ENCODE measurements around the gene HMOX1.

Gene HMOX1

GRCh38 chr22:35381424-35382009, 621 bp downstream of the HMOX1 start:
- TF ChIP-seq, protein P1, sequence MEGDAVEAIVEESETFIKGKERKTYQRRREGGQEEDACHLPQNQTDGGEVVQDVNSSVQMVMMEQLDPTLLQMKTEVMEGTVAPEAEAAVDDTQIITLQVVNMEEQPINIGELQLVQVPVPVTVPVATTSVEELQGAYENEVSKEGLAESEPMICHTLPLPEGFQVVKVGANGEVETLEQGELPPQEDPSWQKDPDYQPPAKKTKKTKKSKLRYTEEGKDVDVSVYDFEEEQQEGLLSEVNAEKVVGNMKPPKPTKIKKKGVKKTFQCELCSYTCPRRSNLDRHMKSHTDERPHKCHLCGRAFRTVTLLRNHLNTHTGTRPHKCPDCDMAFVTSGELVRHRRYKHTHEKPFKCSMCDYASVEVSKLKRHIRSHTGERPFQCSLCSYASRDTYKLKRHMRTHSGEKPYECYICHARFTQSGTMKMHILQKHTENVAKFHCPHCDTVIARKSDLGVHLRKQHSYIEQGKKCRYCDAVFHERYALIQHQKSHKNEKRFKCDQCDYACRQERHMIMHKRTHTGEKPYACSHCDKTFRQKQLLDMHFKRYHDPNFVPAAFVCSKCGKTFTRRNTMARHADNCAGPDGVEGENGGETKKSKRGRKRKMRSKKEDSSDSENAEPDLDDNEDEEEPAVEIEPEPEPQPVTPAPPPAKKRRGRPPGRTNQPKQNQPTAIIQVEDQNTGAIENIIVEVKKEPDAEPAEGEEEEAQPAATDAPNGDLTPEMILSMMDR (IDR thresholded peaks at IDR 0.05; ENCODE audit: insufficient read depth, missing control alignments), result no peak
- DNase-seq (ENCODE audit: insufficient read length, low spot score) (no peak), FAIRE-seq (no peak)

DNA sequence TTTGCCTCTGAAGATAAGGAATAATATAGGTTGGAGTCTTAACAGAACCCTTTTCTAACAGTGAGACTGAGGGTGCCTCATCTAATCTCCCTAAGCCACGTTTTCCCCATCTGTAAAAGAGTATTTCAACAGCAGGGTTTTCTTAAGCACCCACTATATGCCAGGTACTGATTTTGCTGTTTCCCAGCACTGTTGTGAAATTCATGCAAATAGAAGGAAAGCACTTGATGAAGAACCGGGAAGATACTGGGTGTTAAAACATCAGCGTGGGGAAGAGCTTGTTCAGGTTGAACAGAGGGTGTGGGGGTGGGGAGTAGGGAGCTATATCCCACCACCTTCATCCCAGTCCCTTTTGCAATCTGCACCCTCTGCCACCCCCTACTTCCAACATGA, 2.8 kb downstream of the HMOX1 start:
- no peak for DNase-seq (ENCODE audit: insufficient read length, low spot score)
- FAIRE-seq, result no peak
- TF ChIP-seq, protein P1 (IDR thresholded peaks at IDR 0.05; ENCODE audit: insufficient read depth, missing control alignments), result no peak

GRCh38 chr22:35384527-35384926, 3.6 kb downstream of the HMOX1 start:
- TF ChIP-seq, protein P1 (IDR thresholded peaks at IDR 0.05; ENCODE audit: insufficient read depth, missing control alignments), result no peak
- DNase-seq (ENCODE audit: insufficient read length, low spot score) (no peak), FAIRE-seq (no peak)

DNA sequence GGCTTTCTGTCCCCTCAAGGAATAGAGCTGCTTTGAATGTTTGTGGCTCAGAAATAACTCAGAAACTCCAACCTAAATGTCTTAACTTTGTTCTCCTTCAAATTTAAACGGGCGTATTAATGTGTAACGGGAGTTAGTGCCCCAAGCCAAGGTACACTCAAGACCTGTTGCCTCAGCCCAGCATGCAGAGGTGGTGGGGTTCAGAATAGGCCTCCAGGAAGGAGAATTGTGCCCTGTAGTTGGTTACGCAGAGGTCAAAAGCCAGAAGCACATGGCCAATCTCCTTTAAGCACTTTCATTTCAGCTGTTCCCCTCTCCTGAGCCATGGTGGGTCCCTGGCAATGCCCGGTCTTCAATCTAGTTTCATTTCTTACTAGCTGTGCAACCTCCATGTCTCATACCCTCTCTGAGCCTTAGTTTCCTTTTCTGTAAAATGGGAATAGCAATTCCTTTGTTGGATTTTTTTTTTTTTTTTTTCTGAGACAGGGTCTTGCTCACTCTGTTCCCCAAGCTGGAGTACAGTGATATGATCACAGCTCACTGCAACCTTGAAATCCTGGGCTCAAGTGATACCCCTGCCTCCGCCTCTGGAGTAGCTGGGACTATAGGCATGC, 4.2 kb downstream of the HMOX1 start:
- TF ChIP-seq, protein P1 (IDR thresholded peaks at IDR 0.05; ENCODE audit: insufficient read depth, missing control alignments), result no peak
- no peak for FAIRE-seq
- DNase-seq (ENCODE audit: insufficient read length, low spot score), result no peak

DNA sequence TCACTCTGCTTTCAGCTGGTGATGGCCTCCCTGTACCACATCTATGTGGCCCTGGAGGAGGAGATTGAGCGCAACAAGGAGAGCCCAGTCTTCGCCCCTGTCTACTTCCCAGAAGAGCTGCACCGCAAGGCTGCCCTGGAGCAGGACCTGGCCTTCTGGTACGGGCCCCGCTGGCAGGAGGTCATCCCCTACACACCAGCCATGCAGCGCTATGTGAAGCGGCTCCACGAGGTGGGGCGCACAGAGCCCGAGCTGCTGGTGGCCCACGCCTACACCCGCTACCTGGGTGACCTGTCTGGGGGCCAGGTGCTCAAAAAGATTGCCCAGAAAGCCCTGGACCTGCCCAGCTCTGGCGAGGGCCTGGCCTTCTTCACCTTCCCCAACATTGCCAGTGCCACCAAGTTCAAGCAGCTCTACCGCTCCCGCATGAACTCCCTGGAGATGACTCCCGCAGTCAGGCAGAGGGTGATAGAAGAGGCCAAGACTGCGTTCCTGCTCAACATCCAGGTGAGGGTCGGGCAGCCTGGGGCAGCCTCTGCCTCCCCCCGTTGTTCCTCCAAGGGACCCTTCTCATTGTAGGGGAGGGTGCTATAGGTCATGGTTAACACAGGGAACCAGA, 5.9 kb downstream of the HMOX1 start:
- no peak for DNase-seq (ENCODE audit: insufficient read length, low spot score)
- FAIRE-seq, result no peak
- TF ChIP-seq, protein P1 (IDR thresholded peaks at IDR 0.05; ENCODE audit: insufficient read depth, missing control alignments), result no peak

DNA sequence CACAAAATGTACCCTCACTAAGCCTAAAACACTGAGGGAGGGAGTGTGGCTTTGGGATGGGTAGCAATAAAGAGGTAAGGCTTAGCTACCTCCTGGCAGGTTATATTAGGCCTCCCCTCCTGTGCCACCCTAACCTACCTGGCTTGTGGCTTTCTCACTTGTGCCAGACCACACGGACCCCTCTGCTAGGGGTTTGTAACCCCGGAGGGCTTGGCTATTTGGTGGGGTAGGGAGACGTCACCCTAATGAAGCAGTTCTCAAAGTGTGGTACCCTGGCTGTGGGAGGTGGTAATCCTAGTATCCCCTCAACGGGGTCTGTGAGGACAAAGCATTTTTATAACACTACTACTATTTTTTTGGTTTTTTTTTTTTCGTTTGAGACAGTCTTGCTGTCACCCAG, 10.0 kb downstream of the HMOX1 start:
- FAIRE-seq, result no peak

More for the DNA sequence above, 10.0 kb downstream of the HMOX1 start:
- TF ChIP-seq, protein P1 (IDR thresholded peaks at IDR 0.05; ENCODE audit: insufficient read depth, missing control alignments), result no peak
- no peak for DNase-seq (ENCODE audit: insufficient read length, low spot score)

All from D721Med (cell line).